ENCODE results near the gene C4orf50. TPM values are rescaled to one million over a fixed set of nuclear protein-coding genes. Genes with fewer than 3 reads are reported as not detected.

The C4orf50 gene
- total RNA-seq, 2 donors from 2014 or later = not detected

GRCh38 chr4:5887361-5888221 lies 130.6 kb downstream of the C4orf50 start:
- Histone ChIP-seq H3K4me3 (peak overlapping the region; percentile 32 to 51), H3K9me3 (no peaks in the 10 kb centered on the region), H3K27me3 (peaks cover 20 to 38% of the 10 kb centered on the region in 2 donors), H3K36me3 (no peaks in the 10 kb centered on the region), H3K4me1 (peaks cover 0 to 28% of the 10 kb centered on the region in 2 donors), H3K27ac (no peak overlapping the region)
- TF ChIP-seq CTCF (IDR thresholded peaks at IDR 0.05) = no peak
- DNase-seq (ENCODE audit: low spot score) = no peak

GRCh38 chr4:5887011-5887360 lies 131.2 kb downstream of the C4orf50 start:
- H3K4me1 ChIP-seq = peaks cover 0 to 28% of the 10 kb centered on the region in 2 donors
- H3K4me3 ChIP-seq = peak overlapping the region in 1 of 2 donors; percentile 51
- H3K9me3 ChIP-seq = no peaks in the 10 kb centered on the region
- no peak for TF ChIP-seq CTCF (IDR thresholded peaks at IDR 0.05)
- H3K36me3 ChIP-seq = no peaks in the 10 kb centered on the region
- H3K27me3 ChIP-seq = peaks cover 17 to 34% of the 10 kb centered on the region in 2 donors
- no peak overlapping the region for H3K27ac ChIP-seq
- no peak for DNase-seq (ENCODE audit: low spot score)

GRCh38 chr4:5885733-5886132 lies 132.5 kb downstream of the C4orf50 start:
- H3K27me3 ChIP-seq = peaks cover 10 to 32% of the 10 kb centered on the region in 2 donors

DNA sequence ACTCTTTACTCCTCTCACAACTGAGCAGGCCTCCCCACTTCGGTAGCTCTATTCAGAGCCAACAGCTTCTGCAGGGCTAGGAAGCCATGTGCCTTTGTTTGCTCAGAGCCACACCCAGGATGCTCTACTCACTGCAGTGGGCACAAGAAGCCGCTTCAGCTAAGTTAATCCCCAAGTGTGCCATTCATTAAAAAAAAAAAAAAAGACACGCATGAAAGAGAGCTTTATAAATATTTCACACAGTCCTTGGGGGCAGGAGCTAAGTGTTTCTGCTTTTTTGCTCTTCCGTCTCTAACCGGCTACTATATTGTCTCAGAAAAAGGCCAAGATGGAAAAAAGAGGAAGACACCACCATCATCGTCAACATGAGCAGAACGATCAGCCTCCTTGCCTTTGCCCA lies 133.4 kb downstream of the C4orf50 start:
- Histone ChIP-seq H3K27ac (no peak overlapping the region), H3K4me1 (peaks cover 0 to 22% of the 10 kb centered on the region in 2 donors), H3K9me3 (no peaks in the 10 kb centered on the region), H3K27me3 (peaks cover 10 to 22% of the 10 kb centered on the region in 2 donors), H3K4me3 (no peak overlapping the region), H3K36me3 (no peaks in the 10 kb centered on the region)
- no peak for TF ChIP-seq CTCF (IDR thresholded peaks at IDR 0.05)
- no peak for DNase-seq (ENCODE audit: low spot score)

More at GRCh38 chr4:5885733-5886132, 132.5 kb downstream of the C4orf50 start:
- H3K4me1 ChIP-seq = peaks cover 0 to 28% of the 10 kb centered on the region in 2 donors
- DNase-seq (ENCODE audit: low spot score) = no peak
- no peak overlapping the region for H3K27ac ChIP-seq
- H3K9me3 ChIP-seq = no peaks in the 10 kb centered on the region
- TF ChIP-seq CTCF (IDR thresholded peaks at IDR 0.05) = no peak
- no peaks in the 10 kb centered on the region for H3K36me3 ChIP-seq
- H3K4me3 ChIP-seq = no peak overlapping the region

- Histone ChIP-seq H3K36me3 (no peaks in the 10 kb centered on the region), H3K4me3 (no peak overlapping the region), H3K27ac (no peak overlapping the region), H3K4me1 (peaks cover 0 to 19% of the 10 kb centered on the region in 2 donors), H3K9me3 (no peaks in the 10 kb centered on the region), H3K27me3 (peaks cover 6 to 15% of the 10 kb centered on the region in 2 donors)
- no peak for DNase-seq (ENCODE audit: low spot score)
- no peak for TF ChIP-seq CTCF (IDR thresholded peaks at IDR 0.05)
Measured at GRCh38 chr4:5883916-5884315, 134.3 kb downstream of the C4orf50 start.
